B cell (primary cell): ENCODE results near the gene PPFIA1. TPM values are rescaled to one million over a fixed set of nuclear protein-coding genes. Genes with fewer than 3 reads are reported as not detected.

Experiments used
- ATAC-seq: fragments of 200-7000 bp; cut with Tn5 transposase; one replicate; pipeline ENCODE4 v1.10.0; 2021; ENCODE audit warnings: low read depth, mild to moderate bottlenecking, moderate number of reproducible peaks, moderate library complexity
- CTCF ChIA-PET: fragments of 350-600 bp; sonication (Branson Sonifier 250); formaldehyde crosslinking; loops from one replicate; lab custom pipeline; 2021; ENCODE audit warnings: antibody characterized with exemption, inconsistent platforms; lab: Charles Lee
- POLR2A ChIA-PET: fragments of 350-600 bp; sonication (Branson Sonifier 250); formaldehyde crosslinking; loops from one replicate; lab custom pipeline; 2021; ENCODE audit warnings: antibody characterized with exemption; lab: Charles Lee
- DNase-seq: peaks from one replicate; pipeline ENCODE4 v3.0.0; 2013
- H2AFZ ChIP-seq: 2 replicates; pipeline ENCODE4 v1.6.1; 2012; ENCODE audit warnings: mild to moderate bottlenecking, low read depth, low read length; ENCODE audit not compliant: insufficient read depth, poor library complexity, severe bottlenecking
- H3K27ac ChIP-seq, 2 donors: 1 replicate in 1 of 2; 2 replicates in 1 of 2; pipeline ENCODE4 v1.5.1; 2012 to 2013; ENCODE audit warnings: low read length in 2 of 2, mild to moderate bottlenecking in 2 of 2, moderate library complexity in 1 of 2
- H3K27me3 ChIP-seq, 4 experiments: fragments of 200-600 bp in 1 of 4; sonication (generic) in 1 of 4; replicated peaks in 1 of 4; 1 replicate in 2 of 4; 2 replicates in 2 of 4; pipeline versions ENCODE4 v1.6.1 to v1.7.0; 2013 to 2016; ENCODE audit warnings: low read length in 3 of 4, mild to moderate bottlenecking in 2 of 4, mixed read lengths in 1 of 4, moderate library complexity in 1 of 4; ENCODE audit not compliant: insufficient read depth in 4 of 4, control insufficient read depth in 3 of 4; ENCODE audit errors: control extremely low read depth in 1 of 4
- H3K36me3 ChIP-seq, 2 experiments: replicated peaks in 1 of 2; 1 replicate in 1 of 2; 2 replicates in 1 of 2; pipeline versions ENCODE4 v1.6.1 to v1.7.1; 2013; ENCODE audit warnings: low read length in 1 of 2; ENCODE audit not compliant: insufficient read depth in 2 of 2, control insufficient read depth in 1 of 2; ENCODE audit errors: control extremely low read depth in 1 of 2, extremely low read depth in 1 of 2
- H3K4me1 ChIP-seq, 2 donors: fragments of 200-600 bp in 1 of 2; sonication (generic) in 1 of 2; 1 replicate in 1 of 2; 2 replicates in 1 of 2; pipeline versions ENCODE4 v1.5.1 to v1.6.1; 2013 to 2017; ENCODE audit warnings: low read length in 2 of 2; ENCODE audit not compliant: control insufficient read depth in 2 of 2, insufficient read depth in 2 of 2
- H3K4me2 ChIP-seq: replicated peaks from 2 replicates; pipeline ENCODE3; 2012; ENCODE audit warnings: mild to moderate bottlenecking, low read depth, low read length; ENCODE audit not compliant: poor library complexity, severe bottlenecking
- H3K4me3 ChIP-seq, 5 experiments: fragments of 200-600 bp in 1 of 5; sonication (generic) in 1 of 5; 1 replicate in 3 of 5; 2 replicates in 2 of 5; pipeline versions ENCODE4 v1.5.1 to v1.7.0; 2011 to 2016; ENCODE audit warnings: low read length in 4 of 5, mild to moderate bottlenecking in 4 of 5, low read depth in 2 of 5, control low read depth in 1 of 5, moderate library complexity in 1 of 5; ENCODE audit not compliant: insufficient read depth in 1 of 5; ENCODE audit errors: control extremely low read depth in 1 of 5, extremely low read depth in 1 of 5
- H3K79me2 ChIP-seq: fragments of 200-600 bp; sonication (generic); one replicate; pipeline ENCODE4 v1.6.0; 2016; ENCODE audit warnings: low read length; ENCODE audit not compliant: control insufficient read depth, insufficient read depth
- H3K9ac ChIP-seq: fragments of 200-600 bp; sonication (generic); 2 replicates; pipeline ENCODE4 v1.6.1; 2017; ENCODE audit warnings: mild to moderate bottlenecking, low read length, moderate library complexity
- H3K9me3 ChIP-seq, 3 donors: one replicate each; pipeline versions ENCODE4 v1.6.1 to v1.7.1; 2013; ENCODE audit warnings: low read length in 2 of 3; ENCODE audit not compliant: control insufficient read depth in 2 of 3, insufficient read depth in 1 of 3; ENCODE audit errors: control extremely low read depth in 1 of 3
- H4K20me1 ChIP-seq: 2 replicates; pipeline ENCODE4 v1.6.0; 2012; ENCODE audit warnings: mild to moderate bottlenecking, low read length; ENCODE audit not compliant: insufficient read depth, control insufficient read depth, poor library complexity, severe bottlenecking
- H3K27ac Mint-ChIP-seq: one replicate; pipeline ENCODE4 v1.8.0; 2021; ENCODE audit warnings: mixed read lengths
- H3K27me3 Mint-ChIP-seq: one replicate; pipeline ENCODE4 v1.8.0; 2021; ENCODE audit warnings: mixed read lengths
- H3K4me1 Mint-ChIP-seq: one replicate; pipeline ENCODE4 v1.8.0; 2021; ENCODE audit warnings: mixed read lengths
- H3K4me3 Mint-ChIP-seq: one replicate; pipeline ENCODE4 v1.8.0; 2021; ENCODE audit warnings: mixed read lengths
- H3K9me3 Mint-ChIP-seq: one replicate; pipeline ENCODE4 v1.8.0; 2022; ENCODE audit warnings: mixed read lengths; ENCODE audit not compliant: insufficient read depth
- CTCF ChIP-seq: fragments of 200-600 bp; IDR thresholded peaks from one replicate; pipeline ENCODE4 v1.8.0; 2022; ENCODE audit warnings: antibody characterized with exemption, mild to moderate bottlenecking
- EZH2 ChIP-seq: IDR thresholded peaks from 2 replicates; pipeline ENCODE4 v1.6.1; 2012; ENCODE audit warnings: borderline replicate concordance, low read depth, mild to moderate bottlenecking, moderate library complexity, low read length; ENCODE audit not compliant: insufficient read depth, poor library complexity, severe bottlenecking
- WGBS: methylation state at CpG from one replicate; pipeline ENCODE4 v1.1.5; 2013; ENCODE audit warnings: missing lambda C conversion rate; ENCODE audit not compliant: insufficient coverage; 5-methylcytosine and 5-hydroxymethylcytosine counted together
- intact Hi-C: fragments of 100-400 bp; cut with micrococcal nuclease; formaldehyde crosslinking; loops from one replicate; pipeline ENCODE4 v1.10.0; 2022
- polyA plus RNA-seq: library from polyadenylated mRNA; depleted of rRNA; stranded (reverse); fragments of >200 nt; gene quantifications from 2 replicates; pipeline ENCODE4 v1.2.3, GENCODE V29; 2012
- total RNA-seq, 2 donors: library from RNA; stranded (reverse); fragments of 120-200 nt in 1 of 2; gene quantifications; 1 replicate in 1 of 2; 2 replicates in 1 of 2; pipeline versions ENCODE4 v1.2.3 to v1.2.4, GENCODE V29; 2013 to 2022

Gene PPFIA1
- total and polyA plus RNA-seq, 2 donors (not counting 1 experiment from before 2014, with no cell fraction given), result 21.8 to 70.4 TPM

DNA sequence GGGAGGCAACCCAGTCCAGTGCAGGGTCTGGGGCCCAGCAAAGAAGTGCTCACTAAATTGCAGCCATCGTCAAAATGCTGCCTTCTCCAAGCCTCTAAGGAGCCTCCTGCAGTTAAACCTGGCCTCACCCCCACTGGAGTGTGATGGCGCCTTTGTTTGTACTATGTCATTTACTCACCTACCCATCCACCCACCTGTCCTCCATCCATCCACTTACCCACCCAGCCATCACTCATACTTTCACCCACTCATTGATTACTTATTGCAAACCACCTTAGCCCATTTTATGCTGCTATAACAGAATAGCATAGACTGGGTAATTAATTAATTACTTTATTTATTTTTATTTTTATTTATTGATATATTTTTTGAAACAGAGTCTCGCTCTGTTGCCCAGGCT lies 28.8 kb upstream of the PPFIA1 start:
- Mint-ChIP-seq H3K9me3 (no peaks in the 10 kb centered on the region), H3K4me3 (no peak overlapping the region), H3K27ac (no peak overlapping the region), H3K27me3 (peaks cover 21% of the 10 kb centered on the region), H3K4me1 (no peaks in the 10 kb centered on the region)
- Histone ChIP-seq H4K20me1 (no peaks in the 10 kb centered on the region), H3K27me3 (peaks cover 0 to 4% (median 1%) of the 10 kb centered on the region in 4 experiments), H3K79me2 (no peaks in the 10 kb centered on the region), H3K36me3 (no peaks in the 10 kb centered on the region), H2AFZ (no peak overlapping the region), H3K4me1 (no peaks in the 10 kb centered on the region), H3K4me2 (no peak overlapping the region), H3K9me3 (peaks cover 0 to 3% (median 0%) of the 10 kb centered on the region in 3 donors), H3K4me3 (no peak overlapping the region), H3K9ac (no peak overlapping the region), H3K27ac (no peak overlapping the region)
- ATAC-seq, result no peak
- intact Hi-C loops, result no loop called here
- TF ChIP-seq CTCF (no peak), EZH2 (no peak)
- ChIA-PET POLR2A (no interaction called here), CTCF (no interaction called here)
- WGBS, result 83% methylated on average over 3 of the region's 3 CpGs
- DNase-seq, result no peak

- no peak for ATAC-seq
- H3K4me3 Mint-ChIP-seq, result no peak overlapping the region
- Histone ChIP-seq H3K4me2 (no peak overlapping the region), H3K9me3 (peaks cover 0 to 3% (median 0%) of the 10 kb centered on the region in 3 donors), H3K4me3 (no peak overlapping the region), H2AFZ (no peak overlapping the region), H3K9ac (no peak overlapping the region), H3K27me3 (peaks cover 0 to 4% (median 1%) of the 10 kb centered on the region in 4 experiments), H3K36me3 (no peaks in the 10 kb centered on the region), H4K20me1 (no peaks in the 10 kb centered on the region), H3K27ac (no peak overlapping the region), H3K79me2 (no peaks in the 10 kb centered on the region), H3K4me1 (no peaks in the 10 kb centered on the region)
- ChIA-PET CTCF (no interaction called here), POLR2A (no interaction called here)
- no peak for TF ChIP-seq EZH2
- no peak for TF ChIP-seq CTCF
- no peak overlapping the region for H3K27ac Mint-ChIP-seq
- no peak for DNase-seq
- no peaks in the 10 kb centered on the region for H3K9me3 Mint-ChIP-seq
- intact Hi-C loops, result no loop called here
- H3K27me3 Mint-ChIP-seq, result peaks cover 19% of the 10 kb centered on the region
- no peaks in the 10 kb centered on the region for H3K4me1 Mint-ChIP-seq
- WGBS, result 100% methylated on average over 4 of the region's 4 CpGs
Observed at GRCh38 chr11:70242885-70243284, 27.6 kb upstream of the PPFIA1 start.
